Thyroid gland (tissue), 4 donors: ENCODE results near the gene PNMA8B.
A peak's percentile ranks its signal among the peaks of the same experiment; 100 is the strongest.

Source experiments
- CTCF ChIP-seq, 6 experiments: fragments of 200-600 bp in 3 of 6; fragments of 450-650 bp in 3 of 6; sonication (generic) in 3 of 6; IDR thresholded peaks; one replicate each; pipeline ENCODE4 v1.5.1; 2016 to 2019; ENCODE audit warnings: antibody characterized with exemption in 6 of 6, mild to moderate bottlenecking in 2 of 6, inconsistent platforms in 1 of 6, moderate library complexity in 1 of 6
- POLR2A ChIP-seq, 2 donors: fragments of 450-650 bp; IDR thresholded peaks; one replicate each; pipeline ENCODE4 v1.6.1; 2017; ENCODE audit warnings: antibody characterized with exemption in 2 of 2, mild to moderate bottlenecking in 2 of 2, moderate library complexity in 1 of 2

GRCh38 chr19:46487802-46488445 lies 7.7 kb downstream of the PNMA8B start:
- TF ChIP-seq POLR2A (IDR thresholded peaks at IDR 0.05) = no peak
- peak; percentile 85 to 98 (median 96) for TF ChIP-seq CTCF (IDR thresholded peaks at IDR 0.05)
